OCI-M1 (cell line): ENCODE data around the gene RAB15.
"Not testable (repeated sequence)": the region's sequence is repeated elsewhere in the genome, so short reads cannot be mapped to it uniquely, and the experiment has no call there.

Source experiments
- DNase-seq: peaks from one replicate; lab custom pipeline; 2025; lab: John Stamatoyannopoulos, UW

Gene RAB15

DNA sequence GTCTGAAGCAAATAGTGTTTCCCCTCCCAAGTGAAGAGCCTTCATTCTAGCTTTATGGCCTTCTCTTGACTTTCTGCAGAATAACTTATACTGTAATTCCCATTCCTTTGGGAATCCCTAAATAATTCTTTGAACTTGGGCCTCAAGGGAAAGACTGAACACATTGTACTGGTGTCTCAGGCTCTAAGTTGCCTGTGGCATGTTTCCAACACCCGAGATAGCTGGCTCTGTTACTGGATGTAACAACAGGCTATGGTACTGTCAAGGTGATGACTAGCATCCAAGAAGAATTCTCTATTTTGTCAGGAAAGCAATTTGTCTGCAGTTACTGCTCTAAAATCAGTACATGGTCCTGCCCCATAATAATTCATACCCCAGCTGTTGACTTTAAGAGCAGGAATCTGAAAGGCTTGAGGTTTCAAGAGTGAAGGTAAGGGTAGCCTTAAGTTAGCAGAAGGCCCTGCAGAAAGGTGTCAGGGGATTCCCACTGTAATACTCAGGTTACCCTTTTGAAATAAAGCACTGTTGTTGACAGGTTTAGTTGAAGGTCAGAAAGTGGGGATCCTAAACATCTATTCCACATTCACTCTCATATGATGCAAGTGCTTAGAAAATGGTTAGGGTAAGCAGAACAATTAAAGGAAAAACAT lies 34.8 kb downstream of the RAB15 start:
- DNase-seq = no peak

DNA sequence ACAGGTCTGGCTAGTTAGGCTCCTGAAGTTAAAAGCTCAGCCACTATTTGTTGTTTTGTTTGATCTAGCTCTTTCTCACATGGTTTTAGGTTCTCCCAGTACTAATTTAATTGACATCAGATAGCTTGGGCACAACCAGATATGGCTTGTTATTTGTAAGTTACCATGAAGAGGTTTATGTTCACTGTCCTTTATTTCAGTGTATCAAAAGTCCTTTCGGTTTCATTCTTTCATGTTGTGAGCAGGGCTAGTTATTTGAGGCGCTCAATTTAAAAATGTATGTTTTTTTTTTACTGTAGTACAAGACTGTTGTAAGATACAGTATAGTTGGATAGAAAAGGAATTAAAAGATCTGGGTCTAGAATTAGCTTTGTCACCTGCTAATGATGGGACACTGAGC lies 36.6 kb downstream of the RAB15 start:
- DNase-seq = peak; percentile 16

DNA sequence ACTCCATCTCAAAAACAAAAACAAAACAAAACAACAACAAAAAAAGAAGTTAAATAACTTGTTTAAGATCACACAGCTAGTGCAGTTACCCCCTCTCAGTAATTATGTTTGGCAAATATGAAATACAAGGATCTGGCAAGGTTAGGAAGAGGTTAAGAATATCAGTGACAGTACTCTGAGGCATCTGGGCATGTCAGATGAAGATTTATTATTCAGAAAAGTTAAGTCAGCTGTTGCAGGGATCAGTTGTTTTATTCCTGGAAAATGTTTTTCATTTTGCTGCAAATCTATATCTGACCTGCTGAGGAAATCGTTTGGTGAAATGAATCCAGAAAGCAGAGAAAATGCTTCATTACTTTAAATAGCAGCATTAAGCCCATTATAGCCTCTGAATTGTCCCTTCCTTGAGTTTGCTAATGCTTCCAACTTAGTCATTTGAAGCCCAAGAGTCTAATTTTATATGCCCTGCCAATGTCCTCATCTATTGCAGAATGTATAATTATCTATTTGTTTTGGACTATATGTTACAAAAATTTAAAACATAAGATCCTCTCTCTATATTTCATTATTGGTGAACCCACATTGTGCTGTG lies 37.7 kb downstream of the RAB15 start:
- DNase-seq = no peak

DNA sequence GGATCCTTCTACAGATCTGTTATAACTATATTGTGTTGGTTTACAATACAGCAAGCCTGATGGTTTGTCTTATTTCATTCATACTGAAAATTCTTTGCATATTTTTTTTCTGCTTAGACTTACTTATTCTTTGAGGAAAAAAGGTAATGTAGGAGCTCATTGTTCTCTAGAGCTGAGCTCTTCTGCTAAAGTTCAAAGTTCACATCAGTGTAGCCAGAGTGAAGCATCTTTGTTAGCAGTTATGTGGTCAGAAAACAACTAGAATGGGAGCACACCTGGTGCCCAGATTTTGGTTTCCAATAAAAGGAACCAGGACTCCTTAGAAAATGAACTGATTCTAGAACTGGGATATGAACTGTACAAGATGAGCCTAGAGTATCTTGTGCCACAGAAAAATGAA lies 39.9 kb downstream of the RAB15 start:
- DNase-seq = no peak

DNA sequence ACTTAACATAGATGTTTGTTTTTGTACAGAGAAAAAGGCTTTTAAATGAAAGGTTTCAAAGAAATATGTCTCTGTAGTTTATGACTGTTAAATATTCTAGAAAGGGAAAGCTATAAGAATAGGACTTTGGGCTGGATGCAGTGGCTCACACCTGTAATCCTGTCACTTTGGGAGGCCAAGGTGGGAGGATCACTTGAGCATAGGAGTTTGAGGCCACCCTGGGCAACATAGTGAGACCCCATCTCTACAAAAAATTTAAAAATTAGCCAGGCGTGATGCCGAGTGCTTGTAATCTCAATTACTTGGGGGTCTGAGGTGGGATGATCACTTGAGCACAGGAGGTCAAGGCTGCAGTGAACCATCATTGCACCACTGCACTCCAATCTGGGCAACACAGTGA lies 41.0 kb downstream of the RAB15 start:
- DNase-seq = no peak

DNA sequence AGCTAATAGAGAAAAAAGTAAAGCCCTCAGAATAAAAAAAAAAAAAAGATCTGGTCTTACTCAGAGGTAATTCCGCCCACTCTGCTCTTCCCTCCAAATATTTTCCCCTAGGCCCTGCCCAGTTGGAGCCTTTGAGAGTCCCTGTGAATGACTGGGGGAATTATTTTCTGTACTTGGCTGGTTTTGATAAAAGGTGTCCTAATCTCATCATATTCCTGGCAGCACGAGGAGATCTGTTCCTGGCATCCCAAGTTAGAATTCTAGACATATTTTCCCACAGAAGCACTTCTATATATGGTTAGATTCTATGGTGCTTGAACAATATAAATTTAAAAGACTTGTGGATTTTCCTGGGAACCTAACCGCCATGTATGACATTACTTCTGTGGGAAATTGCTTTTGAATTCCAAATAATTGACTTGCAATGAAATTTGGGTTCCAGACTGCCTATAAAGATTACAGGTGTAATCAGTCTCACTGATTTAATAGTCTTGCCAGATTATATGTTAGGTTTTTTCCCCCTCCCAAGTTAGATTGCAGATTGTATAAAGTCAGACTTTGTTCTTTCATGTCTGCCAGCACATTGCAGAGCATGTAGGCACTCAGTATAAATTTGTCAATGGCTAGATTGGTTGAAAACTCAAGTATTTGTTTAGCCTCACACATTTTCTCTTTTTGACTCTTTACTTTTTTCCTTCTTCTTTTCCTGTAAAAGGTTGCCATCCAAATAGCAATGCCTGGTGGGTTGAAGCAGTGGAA lies 41.9 kb downstream of the RAB15 start:
- no peak for DNase-seq

DNA sequence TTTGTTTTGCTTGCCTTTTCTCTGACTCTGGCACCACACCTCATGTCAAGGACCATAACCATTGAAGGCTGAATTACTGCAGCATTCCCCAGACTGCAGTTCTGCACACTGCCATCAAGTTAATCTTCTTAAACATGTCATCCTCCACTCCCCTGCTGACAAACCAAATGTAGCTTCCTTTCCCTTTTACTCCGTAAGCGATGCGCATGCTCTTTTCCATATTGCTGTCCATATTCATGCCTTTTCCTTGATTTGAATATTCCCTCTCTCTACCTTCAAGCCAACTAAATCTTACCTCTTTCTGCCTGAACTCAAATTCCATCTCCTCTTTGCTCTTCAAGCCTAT lies 43.1 kb downstream of the RAB15 start:
- DNase-seq = no peak

DNA sequence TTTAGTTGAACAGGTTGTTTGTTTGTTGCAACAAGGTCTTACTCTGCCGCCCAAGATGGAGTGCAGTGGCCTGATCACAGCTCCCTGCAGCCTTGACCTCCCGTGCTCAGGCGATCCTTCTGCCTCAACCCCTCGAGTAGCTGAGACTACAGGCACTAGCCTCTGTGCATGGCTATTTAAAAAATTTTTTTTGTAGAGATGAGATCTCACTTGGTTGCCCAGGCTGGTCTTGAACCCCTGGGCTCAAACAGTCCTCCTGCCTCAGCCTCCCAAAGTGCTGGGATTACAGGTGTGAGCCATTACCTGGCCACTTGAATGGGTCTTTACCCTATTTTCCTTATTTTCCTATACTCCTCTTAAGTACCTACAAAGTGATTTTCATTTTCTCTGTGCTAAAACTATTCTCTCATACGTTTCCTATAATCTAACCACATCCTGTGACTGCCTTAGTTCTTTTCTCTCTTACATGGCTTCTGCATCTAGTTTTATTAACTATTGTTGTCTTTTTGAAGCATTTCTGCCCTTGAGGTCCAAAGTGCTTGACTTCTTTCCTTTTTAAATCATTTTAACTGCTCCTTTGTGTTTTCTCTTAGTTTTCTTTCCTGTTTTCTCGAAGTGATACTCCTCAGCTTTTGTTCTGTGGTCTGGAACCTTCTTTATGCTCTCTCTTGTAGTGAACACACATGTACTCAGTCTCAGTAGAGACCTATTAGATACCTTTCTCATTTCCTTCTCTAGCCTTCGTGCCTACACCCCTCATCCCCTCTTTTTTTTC lies 43.7 kb downstream of the RAB15 start:
- DNase-seq = no peak

DNA sequence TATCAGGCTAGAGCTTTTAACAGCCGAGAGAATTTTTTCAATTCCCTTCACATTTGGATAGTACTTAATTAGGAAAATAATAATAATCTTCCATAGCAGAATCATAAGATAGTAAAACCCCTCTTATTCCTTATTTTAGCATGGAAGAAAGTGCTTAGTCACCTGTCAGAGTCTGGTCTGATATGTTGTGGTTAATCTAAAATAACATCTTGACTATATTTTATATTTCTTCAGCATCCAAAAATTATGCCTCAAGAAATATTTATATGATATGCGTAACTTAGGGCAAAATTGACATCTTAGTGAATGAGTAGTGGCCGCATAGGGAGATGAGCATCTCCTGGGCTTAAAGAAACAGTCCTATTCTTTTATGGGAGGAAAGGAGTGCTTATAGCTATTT lies 45.1 kb downstream of the RAB15 start:
- no peak for DNase-seq

DNA sequence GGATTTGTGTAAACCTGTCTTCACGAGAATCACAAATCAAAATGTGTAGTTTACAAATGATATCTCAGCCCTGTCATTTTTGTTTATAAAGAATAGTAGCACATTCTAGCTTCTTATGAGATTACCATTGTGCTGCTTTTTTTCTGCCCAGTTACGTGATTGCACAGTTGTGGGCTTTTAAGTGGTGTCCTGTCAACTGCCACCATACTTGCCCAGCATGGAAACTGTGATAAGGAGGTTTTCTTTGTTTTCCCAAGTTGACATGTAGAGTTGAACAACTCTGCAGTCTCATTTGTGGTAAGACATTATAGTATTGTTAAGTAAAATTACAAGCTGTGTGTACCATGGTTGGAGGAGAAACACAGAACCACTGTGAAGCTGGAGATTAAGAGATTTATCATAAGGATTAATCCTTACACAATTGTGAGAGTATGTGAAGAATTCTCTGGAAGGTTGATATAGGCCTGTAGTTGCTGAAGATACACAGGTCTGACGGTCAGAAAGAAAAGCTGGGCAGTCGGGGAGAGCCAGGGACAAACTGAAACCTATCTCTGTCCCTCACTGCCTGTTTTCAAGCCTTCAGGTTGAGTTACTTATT lies 45.6 kb downstream of the RAB15 start:
- no peak for DNase-seq

DNA sequence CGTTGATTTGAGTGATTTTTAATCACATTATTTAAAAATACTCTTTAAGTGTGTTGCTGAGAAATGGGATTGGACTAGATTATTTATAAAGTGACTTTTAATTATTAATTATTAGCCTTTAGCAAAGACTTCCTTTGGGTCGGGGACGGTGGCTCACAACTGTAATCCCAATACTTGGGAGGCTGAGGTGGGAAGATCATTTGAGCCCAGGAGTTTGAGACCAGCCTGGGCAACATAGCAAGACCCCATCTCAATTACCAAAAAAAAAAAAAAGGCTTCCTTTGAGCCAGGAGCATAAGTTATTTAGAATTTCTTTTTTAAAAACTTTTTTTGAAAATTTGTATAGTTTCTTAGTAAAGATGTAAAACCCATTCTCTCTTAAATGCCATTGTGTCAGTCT lies 49.1 kb downstream of the RAB15 start:
- no peak for DNase-seq

DNA sequence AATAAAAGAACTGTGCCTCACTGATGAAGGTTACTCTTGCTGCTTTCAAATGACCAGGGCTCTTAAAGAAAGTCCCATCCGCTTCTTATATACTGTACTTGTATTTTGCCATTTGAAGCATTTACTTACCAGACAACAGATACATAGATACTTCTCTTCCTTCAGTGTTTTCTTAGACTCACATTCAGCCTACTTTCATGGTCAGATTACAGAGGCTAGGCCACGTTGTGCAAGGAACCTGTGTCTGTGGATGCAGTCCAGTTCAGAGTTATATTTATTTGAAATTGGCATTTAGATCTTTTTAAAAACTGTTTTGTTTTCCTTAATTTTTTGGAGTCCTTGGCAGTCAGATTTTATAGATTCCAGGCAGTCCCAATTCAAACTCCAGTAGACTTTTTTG lies 51.7 kb downstream of the RAB15 start:
- DNase-seq = no peak

DNA sequence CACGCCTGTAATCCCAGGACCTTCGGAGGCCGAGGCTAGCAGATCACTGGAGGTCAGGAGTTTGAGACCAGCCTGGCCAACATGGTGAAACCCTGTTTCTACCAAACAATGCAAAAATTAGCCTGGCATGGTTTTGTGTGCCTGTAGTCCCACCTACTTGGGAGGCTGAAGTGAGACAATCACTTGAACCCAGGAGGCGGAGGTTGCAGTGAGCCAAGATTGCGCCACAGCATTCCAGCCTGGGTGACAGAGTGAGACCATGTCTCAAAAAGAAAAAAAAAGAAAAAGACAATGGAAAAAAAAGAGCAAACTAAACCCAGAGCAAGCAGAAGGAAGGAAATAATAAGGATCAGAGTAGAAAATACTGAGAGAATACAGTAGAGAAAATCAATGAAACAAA lies 52.5 kb downstream of the RAB15 start:
- DNase-seq = no peak

DNA sequence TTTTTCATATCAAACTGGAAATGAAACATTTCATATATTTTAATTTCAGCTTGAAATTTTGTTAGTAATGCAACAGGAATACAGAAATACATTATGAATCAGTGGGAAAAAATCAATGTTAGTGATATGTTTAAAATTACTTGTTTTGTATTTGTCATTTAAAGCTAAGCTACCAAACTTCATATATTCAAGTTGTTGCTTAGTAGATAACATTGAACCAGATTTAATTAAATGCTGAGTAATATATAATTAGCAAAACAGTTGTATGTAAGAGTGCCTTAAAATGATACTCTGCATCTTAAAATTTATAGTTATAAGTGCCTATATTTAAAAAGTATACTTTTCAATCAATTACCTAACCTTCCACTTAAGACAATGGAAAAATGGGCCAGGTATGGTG lies 52.9 kb downstream of the RAB15 start:
- DNase-seq = no peak

DNA sequence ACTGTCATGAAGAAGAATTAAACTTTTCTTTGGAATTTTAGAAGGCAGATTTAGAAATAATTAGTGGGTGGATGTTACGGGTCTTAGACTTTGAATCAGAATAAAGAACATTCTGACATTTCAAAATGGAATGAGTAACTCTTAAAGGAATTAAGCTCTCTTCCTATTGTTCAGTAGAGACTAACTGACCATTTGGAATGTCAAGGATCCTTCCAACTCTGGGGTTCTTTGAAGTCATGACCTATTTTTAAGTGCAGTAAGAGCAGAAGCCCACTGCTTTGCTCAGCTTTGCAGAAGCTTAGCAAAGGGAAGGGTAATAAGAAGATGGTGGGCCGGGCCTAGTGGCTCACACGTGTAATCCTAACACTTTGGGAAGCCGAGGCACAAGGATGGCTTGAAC lies 53.9 kb downstream of the RAB15 start:
- no peak for DNase-seq

DNA sequence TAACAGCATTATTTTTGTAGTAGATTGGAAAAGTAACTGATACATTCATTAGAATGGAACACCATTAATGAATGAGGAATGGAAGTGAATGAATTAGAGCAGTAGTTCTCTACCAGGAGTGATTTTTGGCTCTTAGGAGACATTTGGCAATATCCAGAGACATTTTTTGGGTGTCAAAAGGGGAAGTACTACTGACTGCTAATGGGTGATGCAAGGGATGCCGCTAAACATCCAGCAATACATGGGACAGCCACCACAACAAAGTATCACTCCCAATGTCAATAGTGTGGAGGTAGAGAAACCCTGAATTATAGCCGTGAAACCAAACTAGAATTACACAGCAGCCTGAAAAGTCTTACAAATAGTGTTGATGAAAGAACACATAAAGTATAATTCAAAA lies 56.3 kb downstream of the RAB15 start:
- peak; percentile 24 for DNase-seq

DNA sequence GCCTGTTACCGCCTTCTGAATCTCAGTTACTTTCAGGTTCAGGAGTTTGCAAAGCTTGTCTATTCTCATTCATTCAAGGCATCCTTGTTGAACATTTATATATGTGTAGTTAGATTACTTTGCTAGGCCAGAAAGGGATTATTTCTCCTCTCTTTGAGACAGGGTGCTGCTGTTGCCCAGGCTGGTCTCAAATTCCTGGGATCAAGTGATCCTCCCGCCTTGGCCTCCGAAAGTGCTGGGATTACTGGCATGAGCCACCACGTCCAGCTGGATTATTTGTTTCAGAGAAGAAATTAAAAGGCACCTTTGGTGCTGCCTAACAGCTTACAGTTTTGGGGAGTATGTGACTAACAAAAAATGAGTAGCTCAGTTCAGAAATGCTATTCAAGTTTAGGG lies 57.1 kb downstream of the RAB15 start:
- DNase-seq = no peak

DNA sequence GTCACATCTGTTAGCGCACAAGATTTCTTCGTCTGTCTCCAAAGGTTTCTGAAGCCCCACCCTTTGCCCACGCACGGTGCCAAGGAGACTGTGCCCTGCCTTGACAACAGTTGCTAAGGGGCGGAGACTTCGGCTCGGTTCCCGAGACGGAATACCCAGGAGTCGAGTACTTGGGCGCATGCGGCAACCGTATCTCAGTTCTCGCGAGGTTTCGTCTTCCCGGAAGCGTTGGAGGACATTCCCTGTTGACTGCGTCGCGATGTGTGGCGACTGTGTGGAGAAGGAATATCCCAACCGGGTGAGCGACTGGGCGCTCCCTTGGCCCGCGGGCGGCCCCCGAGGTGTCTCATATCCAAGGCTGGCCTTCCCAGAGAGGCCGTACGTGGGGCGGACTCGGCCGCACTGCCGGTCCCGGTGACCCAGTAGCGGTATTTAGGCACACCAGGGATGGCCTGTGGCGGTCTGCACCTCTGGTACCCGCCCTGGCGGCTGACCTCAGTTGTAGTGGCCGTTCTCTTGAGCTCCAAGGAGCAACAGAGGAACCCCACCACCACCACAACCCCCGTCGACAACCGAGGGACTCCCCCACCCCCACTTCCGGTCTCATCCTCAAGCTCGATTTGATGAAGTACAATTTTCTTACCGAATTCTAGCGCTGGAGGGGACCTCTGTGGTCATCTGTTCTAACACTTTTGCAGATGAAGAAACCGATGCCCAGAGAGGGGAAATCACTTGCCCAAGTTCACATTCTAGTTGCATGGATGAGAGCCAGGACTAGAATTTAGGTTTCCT lies 57.7 kb downstream of the RAB15 start, which contains the start of gene CHURC1:
TSS of gene CHURC1 (plus strand) at position 219 of the 792 bp plus-strand sequence. CDS start at position 260, 41 bp downstream.
- DNase-seq = peak; percentile 95

DNA sequence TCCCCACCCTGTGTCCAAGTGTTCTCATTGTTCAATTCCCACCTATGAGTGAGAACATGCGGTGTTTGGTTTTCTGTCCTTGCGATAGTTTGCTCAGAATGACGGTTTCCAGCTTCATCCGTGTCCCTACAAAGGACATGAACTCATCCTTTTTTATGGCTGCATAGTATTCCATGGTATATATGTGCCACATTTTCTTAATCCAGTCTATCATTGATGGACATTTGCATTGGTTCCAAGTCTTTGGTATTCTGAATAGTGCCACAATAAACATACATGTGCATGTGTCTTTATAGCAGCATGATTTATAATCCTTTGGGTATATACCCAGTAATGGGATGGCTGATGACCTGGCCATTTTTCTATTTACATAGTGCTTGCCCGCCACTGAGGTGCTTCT lies 58.7 kb downstream of the RAB15 start:
- not testable (repeated sequence) for DNase-seq

DNA sequence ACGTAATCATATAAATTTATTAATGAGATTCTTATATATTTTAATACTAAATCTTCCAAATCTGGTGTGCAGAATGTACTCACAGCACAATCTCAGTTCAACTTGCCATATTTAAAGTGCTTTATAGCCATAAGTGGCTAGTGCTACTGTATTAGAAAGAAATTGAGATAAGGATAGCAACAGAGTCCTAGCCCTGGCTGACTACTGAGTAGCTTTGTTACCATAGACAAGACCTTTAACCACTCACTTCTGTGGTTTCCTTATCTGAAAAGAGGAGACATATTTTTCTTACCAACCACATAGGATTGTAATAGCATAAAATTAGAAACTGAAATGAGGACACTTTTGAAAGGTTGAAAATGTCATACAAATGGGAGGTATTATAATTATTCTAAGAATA lies 59.9 kb downstream of the RAB15 start:
- DNase-seq = peak; percentile 74

DNA sequence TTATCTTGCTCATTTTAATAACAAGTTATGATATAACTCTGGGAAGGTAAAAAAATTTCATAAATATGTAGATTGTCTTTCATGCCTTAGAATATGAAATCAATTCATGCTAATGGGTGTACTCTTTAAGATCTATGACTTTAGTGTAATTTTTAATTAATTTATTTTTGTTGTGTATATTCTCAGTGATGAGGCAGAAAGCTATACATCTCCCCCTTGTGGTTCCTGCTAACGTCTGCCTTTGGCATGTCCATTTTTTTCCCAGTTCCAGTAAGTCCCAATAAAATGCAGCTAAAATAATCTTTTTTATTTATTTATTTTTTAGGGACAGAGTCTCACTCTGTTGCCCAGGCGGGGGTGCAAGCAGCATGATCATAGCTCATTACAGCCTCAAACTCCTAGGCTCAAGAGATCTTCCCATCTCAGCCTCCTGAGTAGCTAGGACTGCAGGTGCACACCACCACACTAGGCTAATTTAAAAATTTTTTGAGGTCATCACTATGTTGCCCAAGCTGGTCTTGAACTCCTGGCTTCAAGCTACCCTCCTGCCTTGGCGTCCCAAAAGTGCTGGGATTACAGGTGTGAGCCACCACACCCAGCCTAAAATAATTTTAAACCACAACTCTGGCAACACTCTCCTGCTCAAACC lies 61.2 kb downstream of the RAB15 start:
- DNase-seq = peak; percentile 8
